CD14-positive monocyte (primary cell): ENCODE results near the gene RAE1. TPM values are rescaled to one million over a fixed set of nuclear protein-coding genes. Genes with fewer than 3 reads are reported as not detected.

Experiments used
- DNase-seq, 3 donors: peaks; one replicate each; pipeline ENCODE4 v3.0.0-alpha.2; 2011 to 2022
- H2AFZ ChIP-seq: 2 replicates; pipeline ENCODE4 v1.6.0; 2012; ENCODE audit warnings: mild to moderate bottlenecking, low read depth, low read length, inconsistent platforms; ENCODE audit not compliant: insufficient read depth, poor library complexity, severe bottlenecking
- H3K27ac ChIP-seq, 2 donors: 1 replicate in 1 of 2; 2 replicates in 1 of 2; pipeline ENCODE4 v1.5.1; 2012 to 2013; ENCODE audit warnings: low read length in 2 of 2, control low read depth in 1 of 2, inconsistent platforms in 1 of 2, low read depth in 1 of 2, mild to moderate bottlenecking in 1 of 2
- H3K27me3 ChIP-seq, 2 donors: one replicate each; pipeline versions ENCODE4 v1.6.0 to v1.6.1; 2011 to 2013; ENCODE audit warnings: low read length in 2 of 2; ENCODE audit not compliant: control insufficient read depth in 2 of 2, insufficient read depth in 2 of 2
- H3K36me3 ChIP-seq, 2 donors: replicated peaks in 1 of 2; 1 replicate in 1 of 2; 2 replicates in 1 of 2; pipeline versions ENCODE4 v1.5.1 to v1.6.1; 2012 to 2013; ENCODE audit warnings: low read length in 2 of 2, control low read depth in 1 of 2, inconsistent platforms in 1 of 2, mild to moderate bottlenecking in 1 of 2; ENCODE audit not compliant: insufficient read depth in 2 of 2, control insufficient read depth in 1 of 2
- H3K4me1 ChIP-seq, 2 donors: 1 replicate in 1 of 2; 2 replicates in 1 of 2; pipeline versions ENCODE4 v1.5.1 to v1.6.1; 2012 to 2013; ENCODE audit warnings: low read length in 2 of 2, control low read depth in 1 of 2, inconsistent platforms in 1 of 2, mild to moderate bottlenecking in 1 of 2, moderate library complexity in 1 of 2; ENCODE audit not compliant: insufficient read depth in 2 of 2, control insufficient read depth in 1 of 2
- H3K4me2 ChIP-seq: replicated peaks from 2 replicates; pipeline ENCODE3; 2012; ENCODE audit warnings: low read length, moderate library complexity, mild to moderate bottlenecking; ENCODE audit not compliant: poor library complexity, severe bottlenecking; ENCODE audit errors: extremely low read depth
- H3K4me3 ChIP-seq, 3 experiments: fragments of 200-600 bp in 1 of 3; sonication (generic) in 1 of 3; replicated peaks in 1 of 3; 1 replicate in 2 of 3; 2 replicates in 1 of 3; pipeline ENCODE4 v1.5.1; 2011 to 2013; ENCODE audit warnings: low read length in 3 of 3, mild to moderate bottlenecking in 3 of 3, control low read depth in 2 of 3, low read depth in 2 of 3, inconsistent platforms in 1 of 3, moderate library complexity in 1 of 3
- H3K79me2 ChIP-seq: 2 replicates; pipeline ENCODE4 v1.6.0; 2012; ENCODE audit warnings: mild to moderate bottlenecking, control low read depth, inconsistent platforms, low read length, moderate library complexity; ENCODE audit not compliant: insufficient read depth
- H3K9ac ChIP-seq: 2 replicates; pipeline ENCODE4 v1.6.0; 2017; ENCODE audit warnings: low read length, mild to moderate bottlenecking; ENCODE audit not compliant: insufficient read depth, poor library complexity, severe bottlenecking
- H3K9me3 ChIP-seq, 2 donors: replicated peaks in 1 of 2; 1 replicate in 1 of 2; 2 replicates in 1 of 2; pipeline versions ENCODE4 v1.5.1 to v1.6.1; 2012 to 2013; ENCODE audit warnings: low read length in 2 of 2, control low read depth in 1 of 2; ENCODE audit not compliant: control insufficient read depth in 1 of 2, insufficient read depth in 1 of 2
- H4K20me1 ChIP-seq: 2 replicates; pipeline ENCODE4 v1.6.0; 2012; ENCODE audit warnings: mild to moderate bottlenecking, low read length, control low read depth, moderate library complexity; ENCODE audit not compliant: insufficient read depth
- H3K27ac Mint-ChIP-seq, 7 donors: one replicate each; pipeline ENCODE4 v1.8.0; 2020; ENCODE audit warnings: mild to moderate bottlenecking in 7 of 7, mixed read lengths in 7 of 7, moderate library complexity in 6 of 7, inconsistent platforms in 2 of 7
- H3K27me3 Mint-ChIP-seq, 3 donors: one replicate each; pipeline ENCODE4 v1.8.0; 2021 to 2022; ENCODE audit warnings: low read depth in 3 of 3, mild to moderate bottlenecking in 3 of 3, mixed read lengths in 3 of 3, moderate library complexity in 3 of 3, inconsistent platforms in 1 of 3
- H3K36me3 Mint-ChIP-seq, 2 donors: one replicate each; pipeline ENCODE4 v1.8.0; 2020; ENCODE audit warnings: mixed read lengths in 2 of 2, inconsistent platforms in 1 of 2, mild to moderate bottlenecking in 1 of 2
- H3K4me1 Mint-ChIP-seq: one replicate; pipeline ENCODE4 v1.8.0; 2020; ENCODE audit warnings: mild to moderate bottlenecking, mixed read lengths
- H3K4me3 Mint-ChIP-seq, 2 donors: one replicate each; pipeline ENCODE4 v1.8.0; 2020; ENCODE audit warnings: mild to moderate bottlenecking in 2 of 2, mixed read lengths in 2 of 2, moderate library complexity in 1 of 2
- H3K9me3 Mint-ChIP-seq, 7 donors: one replicate each; pipeline ENCODE4 v1.8.0; 2020 to 2022; ENCODE audit warnings: mixed read lengths in 7 of 7, mild to moderate bottlenecking in 6 of 7, moderate library complexity in 6 of 7, inconsistent platforms in 2 of 7
- WGBS: methylation state at CpG from one replicate; pipeline ENCODE4 v1.1.5; 2013; ENCODE audit warnings: missing lambda C conversion rate; ENCODE audit not compliant: insufficient coverage; 5-methylcytosine and 5-hydroxymethylcytosine counted together
- intact Hi-C, 2 donors: fragments of 100-400 bp; cut with micrococcal nuclease; formaldehyde crosslinking; loops; one replicate each; pipeline versions ENCODE4 v1.15.0 to v1.15.1; 2023
- polyA plus RNA-seq, 3 donors: library from polyadenylated mRNA; depleted of rRNA in 1 of 3; unstranded in 2 of 3; stranded (reverse) in 1 of 3; fragments of 300-500 nt in 2 of 3; fragments of >200 nt in 1 of 3; fragmentation: Illumina TruSeq in 2 of 3; gene quantifications; 1 replicate in 2 of 3; 2 replicates in 1 of 3; pipeline ENCODE4 v1.2.3, GENCODE V29; 2012 to 2021
- TF ChIP-seq, protein P1 (sequence below): fragments of 200-600 bp; IDR thresholded peaks from one replicate; pipeline ENCODE4 v1.8.0; 2022; ENCODE audit warnings: antibody characterized with exemption, mild to moderate bottlenecking

Gene RAE1
- polyA plus RNA-seq, 3 donors, result 15.8 to 27.5 (median 21.7) TPM

DNA sequence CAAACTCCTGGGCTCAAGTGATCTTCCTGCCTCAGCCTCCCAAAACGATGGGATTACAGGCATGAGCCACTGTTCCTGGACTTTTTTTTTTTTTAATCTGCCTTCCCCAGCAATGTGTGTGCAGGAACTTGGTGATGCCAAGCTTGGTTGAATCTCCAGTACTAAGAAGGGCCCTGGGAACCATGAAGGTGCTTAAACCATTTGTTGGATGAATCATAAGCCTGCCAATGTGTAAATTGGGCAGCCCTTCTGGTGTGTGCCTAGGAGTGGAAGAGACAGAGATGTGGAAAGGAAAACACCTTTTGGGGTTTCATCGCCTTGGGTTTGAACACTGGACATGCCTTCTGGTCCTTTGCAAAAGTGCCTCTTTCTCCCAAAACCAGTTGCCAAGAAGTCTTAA, 28.6 kb upstream of the RAE1 start:
- Mint-ChIP-seq H3K4me1 (no peaks in the 10 kb centered on the region), H3K9me3 (peaks cover 0 to 5% (median 0%) of the 10 kb centered on the region in 7 donors), H3K4me3 (no peak overlapping the region), H3K36me3 (no peaks in the 10 kb centered on the region), H3K27ac (no peak overlapping the region), H3K27me3 (peaks cover 21 to 51% (median 37%) of the 10 kb centered on the region in 3 donors)
- H2AFZ ChIP-seq, result no peak overlapping the region
- no peak overlapping the region for H3K9ac ChIP-seq
- no peak overlapping the region for H3K4me3 ChIP-seq
- intact Hi-C loops, result no loop called here
- no peak overlapping the region for H3K4me2 ChIP-seq
- TF ChIP-seq, protein P1, sequence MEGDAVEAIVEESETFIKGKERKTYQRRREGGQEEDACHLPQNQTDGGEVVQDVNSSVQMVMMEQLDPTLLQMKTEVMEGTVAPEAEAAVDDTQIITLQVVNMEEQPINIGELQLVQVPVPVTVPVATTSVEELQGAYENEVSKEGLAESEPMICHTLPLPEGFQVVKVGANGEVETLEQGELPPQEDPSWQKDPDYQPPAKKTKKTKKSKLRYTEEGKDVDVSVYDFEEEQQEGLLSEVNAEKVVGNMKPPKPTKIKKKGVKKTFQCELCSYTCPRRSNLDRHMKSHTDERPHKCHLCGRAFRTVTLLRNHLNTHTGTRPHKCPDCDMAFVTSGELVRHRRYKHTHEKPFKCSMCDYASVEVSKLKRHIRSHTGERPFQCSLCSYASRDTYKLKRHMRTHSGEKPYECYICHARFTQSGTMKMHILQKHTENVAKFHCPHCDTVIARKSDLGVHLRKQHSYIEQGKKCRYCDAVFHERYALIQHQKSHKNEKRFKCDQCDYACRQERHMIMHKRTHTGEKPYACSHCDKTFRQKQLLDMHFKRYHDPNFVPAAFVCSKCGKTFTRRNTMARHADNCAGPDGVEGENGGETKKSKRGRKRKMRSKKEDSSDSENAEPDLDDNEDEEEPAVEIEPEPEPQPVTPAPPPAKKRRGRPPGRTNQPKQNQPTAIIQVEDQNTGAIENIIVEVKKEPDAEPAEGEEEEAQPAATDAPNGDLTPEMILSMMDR, result no peak
- H3K4me1 ChIP-seq, result no peaks in the 10 kb centered on the region
- DNase-seq, result no peak
- no peaks in the 10 kb centered on the region for H3K36me3 ChIP-seq
- H3K9me3 ChIP-seq, result no peaks in the 10 kb centered on the region
- peaks cover 6 to 21% of the 10 kb centered on the region in 2 donors for H3K27me3 ChIP-seq
- H3K27ac ChIP-seq, result no peak overlapping the region
- H4K20me1 ChIP-seq, result no peaks in the 10 kb centered on the region
- no peaks in the 10 kb centered on the region for H3K79me2 ChIP-seq
- no CpG with 5 or more reads among the region's 2 CpGs for WGBS

DNA sequence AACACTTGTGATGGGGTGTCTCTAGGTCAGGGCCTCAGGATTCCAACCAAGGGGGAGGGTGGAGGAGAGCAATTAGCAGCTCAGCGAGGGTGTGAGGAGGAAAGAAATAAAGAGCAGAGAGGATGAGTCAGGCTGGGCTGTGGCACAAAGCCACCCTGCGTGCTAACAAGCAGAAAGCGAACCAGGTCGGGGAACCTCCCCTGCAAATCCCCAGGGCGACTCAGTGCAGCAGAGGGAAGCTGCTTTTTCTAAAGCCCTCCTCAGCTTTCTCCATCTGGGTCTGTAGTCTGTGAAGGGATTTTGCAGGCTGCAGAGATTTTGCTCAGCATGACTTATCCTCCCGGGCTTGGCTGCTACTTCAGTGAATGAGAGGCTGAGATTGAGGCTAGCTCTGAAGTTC, 28.0 kb upstream of the RAE1 start:
- TF ChIP-seq, protein P1, result no peak
- Mint-ChIP-seq H3K9me3 (peaks cover 0 to 3% (median 0%) of the 10 kb centered on the region in 7 donors), H3K4me3 (peak overlapping the region in 1 of 2 donors; percentile 54), H3K27ac (no peak overlapping the region), H3K4me1 (no peaks in the 10 kb centered on the region), H3K27me3 (peaks cover 22 to 56% (median 37%) of the 10 kb centered on the region in 3 donors), H3K36me3 (no peaks in the 10 kb centered on the region)
- no peak for DNase-seq
- H3K27me3 ChIP-seq, result peaks cover 6 to 21% of the 10 kb centered on the region in 2 donors
- no peaks in the 10 kb centered on the region for H3K36me3 ChIP-seq
- whole genome bisulfite sequencing, result 10% methylated on average over 2 of the region's 6 CpGs
- intact Hi-C loops, result no loop called here
- no peak overlapping the region for H3K9ac ChIP-seq
- no peak overlapping the region for H3K4me2 ChIP-seq
- H3K27ac ChIP-seq, result no peak overlapping the region
- H3K79me2 ChIP-seq, result no peaks in the 10 kb centered on the region
- H3K4me3 ChIP-seq, result no peak overlapping the region
- no peaks in the 10 kb centered on the region for H3K9me3 ChIP-seq
- no peaks in the 10 kb centered on the region for H4K20me1 ChIP-seq
- H3K4me1 ChIP-seq, result no peaks in the 10 kb centered on the region
- no peak overlapping the region for H2AFZ ChIP-seq
